GM23338 (cell line): ENCODE measurements around the gene OBI1. TPM values are rescaled to one million over a fixed set of nuclear protein-coding genes. Genes with fewer than 3 reads are reported as not detected.

ENCODE experiments used
- ATAC-seq: fragments of 200-7000 bp; cut with Tn5 transposase; 3 replicates; pipeline ENCODE4 v1.9.1; 2020
- DNase-seq: peaks from one replicate; pipeline ENCODE4 v3.0.0-alpha.2; 2015; ENCODE audit warnings: low spot score
- H2AFZ ChIP-seq: fragments of 200-600 bp; sonication (generic); 2 replicates; pipeline ENCODE4 v1.8.0; 2016; ENCODE audit warnings: antibody characterized with exemption, mild to moderate bottlenecking, moderate library complexity
- H3F3A ChIP-seq: fragments of 200-600 bp; sonication (generic); replicated peaks from 2 replicates; pipeline ENCODE4 v1.8.0; 2017; ENCODE audit warnings: antibody characterized with exemption, mixed run types, low read depth
- H3K27ac ChIP-seq: fragments of 200-600 bp; sonication (generic); 2 replicates; pipeline ENCODE4 v1.6.1; 2016; ENCODE audit warnings: low read depth
- H3K27me3 ChIP-seq: fragments of 200-600 bp; sonication (generic); 2 replicates; pipeline ENCODE4 v1.8.0; 2016; ENCODE audit warnings: mild to moderate bottlenecking, mixed run types, moderate library complexity; ENCODE audit not compliant: insufficient read depth
- H3K36me3 ChIP-seq: fragments of 200-600 bp; sonication (generic); 2 replicates; pipeline ENCODE4 v1.8.0; 2016; ENCODE audit warnings: mild to moderate bottlenecking; ENCODE audit not compliant: insufficient read depth
- H3K4me1 ChIP-seq: fragments of 200-600 bp; sonication (generic); 2 replicates; pipeline ENCODE4 v1.8.0; 2016; ENCODE audit warnings: mild to moderate bottlenecking, moderate library complexity; ENCODE audit not compliant: insufficient read depth
- H3K4me2 ChIP-seq: fragments of 200-600 bp; sonication (generic); 2 replicates; pipeline ENCODE4 v1.7.1; 2017; ENCODE audit warnings: mixed run types
- H3K4me3 ChIP-seq: fragments of 200-600 bp; sonication (generic); 2 replicates; pipeline ENCODE4 v1.6.1; 2016; ENCODE audit warnings: mixed run types
- H3K79me2 ChIP-seq: fragments of 200-600 bp; sonication (generic); replicated peaks from 2 replicates; pipeline ENCODE4 v1.8.0; 2017; ENCODE audit warnings: mild to moderate bottlenecking; ENCODE audit not compliant: insufficient read depth
- H3K9me2 ChIP-seq: fragments of 200-600 bp; sonication (generic); 2 replicates; pipeline ENCODE4 v1.8.0; 2017; ENCODE audit not compliant: insufficient read depth
- H4K20me1 ChIP-seq: fragments of 200-600 bp; sonication (generic); replicated peaks from 2 replicates; pipeline ENCODE4 v1.8.0; 2017; ENCODE audit warnings: mild to moderate bottlenecking; ENCODE audit not compliant: insufficient read depth
- H3K27ac Mint-ChIP-seq: 2 replicates; pipeline ENCODE4 v1.8.0; 2020; ENCODE audit warnings: inconsistent platforms, mild to moderate bottlenecking, moderate library complexity, mixed read lengths
- H3K27me3 Mint-ChIP-seq: 3 replicates; pipeline ENCODE4 v1.8.0; 2022; ENCODE audit warnings: low read depth, mild to moderate bottlenecking, moderate library complexity, mixed read lengths, inconsistent platforms; ENCODE audit not compliant: insufficient read depth, poor library complexity
- H3K36me3 Mint-ChIP-seq: 3 replicates; pipeline ENCODE4 v1.8.0; 2021; ENCODE audit warnings: low read depth, mild to moderate bottlenecking, inconsistent platforms, moderate library complexity, mixed read lengths
- H3K4me1 Mint-ChIP-seq: 3 replicates; pipeline ENCODE4 v1.8.0; 2020; ENCODE audit warnings: mild to moderate bottlenecking, inconsistent platforms, mixed read lengths
- H3K4me3 Mint-ChIP-seq: 3 replicates; pipeline ENCODE4 v1.8.0; 2021; ENCODE audit warnings: moderate library complexity, mild to moderate bottlenecking, inconsistent platforms, mixed read lengths
- H3K9me3 Mint-ChIP-seq: 3 replicates; pipeline ENCODE4 v1.8.0; 2020; ENCODE audit warnings: moderate library complexity, mild to moderate bottlenecking, inconsistent platforms, mixed read lengths
- EZH2 ChIP-seq: fragments of 200-600 bp; sonication (generic); IDR thresholded peaks from one replicate; pipeline ENCODE4 v1.8.0; 2017; ENCODE audit warnings: antibody characterized with exemption, mild to moderate bottlenecking, low read depth; ENCODE audit not compliant: unreplicated experiment
- EZH2phosphoT487 ChIP-seq: fragments of 200-600 bp; sonication (generic); IDR thresholded peaks from one replicate; pipeline ENCODE4 v1.8.1; 2018; ENCODE audit warnings: antibody characterized with exemption; ENCODE audit not compliant: unreplicated experiment
- REST ChIP-seq: IDR thresholded peaks from one replicate; pipeline ENCODE4 v1.6.1; 2018; ENCODE audit warnings: antibody characterized with exemption; ENCODE audit not compliant: unreplicated experiment
- ZNF462 ChIP-seq: fragments of 250-450 bp; sonication (Bioruptor Pico); IDR thresholded peaks from 2 replicates; pipeline ENCODE4 v1.5.0; 2020; ENCODE audit warnings: mild to moderate bottlenecking, moderate library complexity
- polyA plus RNA-seq: library from polyadenylated mRNA; unstranded; fragments of >200 nt; fragmentation: Nextera tagmentation; extraction: Ambion mirVana; gene quantifications from 2 replicates; pipeline ENCODE4 v1.2.1, GENCODE V29; 2016
- total RNA-seq: library from RNA; depleted of rRNA; stranded (reverse); fragments of >200 nt; shearing (Covaris generic); gene quantifications from 2 replicates; pipeline ENCODE4 v1.2.3, GENCODE V29; 2014

Gene OBI1
- total and polyA plus RNA-seq, 2 experiments from 2014 or later: 8.2 to 11.1 TPM

GRCh38 chr13:78602561-78603239 lies 56.3 kb downstream of the OBI1 start:
- H4K20me1 ChIP-seq: peaks cover 21% of the 10 kb centered on the region
- H3K4me3 ChIP-seq: peak overlapping the region; percentile 62
- peak; percentile 2; the same call in 2 of the 3 replicates for ATAC-seq
- Mint-ChIP-seq H3K36me3 (no peaks in the 10 kb centered on the region; the same call in 2 of the 3 replicates), H3K9me3 (peaks cover 4% of the 10 kb centered on the region), H3K4me3 (peak overlapping the region; percentile 79), H3K27me3 (peaks cover 95% of the 10 kb centered on the region), H3K27ac (no peak overlapping the region), H3K4me1 (peaks cover 54% of the 10 kb centered on the region)
- H3K4me1 ChIP-seq: peaks cover 51% of the 10 kb centered on the region
- H3K27ac ChIP-seq: no peak overlapping the region
- peak; percentile 100 for TF ChIP-seq EZH2
- peak; percentile 99 for TF ChIP-seq EZH2phosphoT487
- TF ChIP-seq ZNF462: no peak
- TF ChIP-seq REST: no peak
- H3K4me2 ChIP-seq: peak overlapping the region; percentile 82
- peaks cover 97% of the 10 kb centered on the region for H3K27me3 ChIP-seq
- DNase-seq: peak; percentile 48
- H3K79me2 ChIP-seq: no peaks in the 10 kb centered on the region
- peak overlapping the region; percentile 74 for H2AFZ ChIP-seq
- no peaks in the 10 kb centered on the region for H3K9me2 ChIP-seq
- H3K36me3 ChIP-seq: no peaks in the 10 kb centered on the region
- peaks cover 24% of the 10 kb centered on the region for H3F3A ChIP-seq
